ENCODE results near the gene FBXW11. TPM values are rescaled to one million over a fixed set of nuclear protein-coding genes. Genes with fewer than 3 reads are reported as not detected.
A peak's percentile ranks its signal among the peaks of the same experiment; 100 is the strongest.

Gene FBXW11
- total RNA-seq, 1 experiment from 2014 or later: 46.3 TPM

- peaks cover 27% of the 10 kb centered on the region for H3K4me1 Mint-ChIP-seq (ENCODE audit: low read depth, unreplicated experiment)
- H3K4me3 Mint-ChIP-seq (ENCODE audit: unreplicated experiment): peak overlapping the region; percentile 6
- no peaks in the 10 kb centered on the region for H3K36me3 Mint-ChIP-seq (ENCODE audit: insufficient read depth, unreplicated experiment)
- H3K36me3 ChIP-seq (ENCODE audit: control insufficient read depth, insufficient read depth, low read length): no peaks in the 10 kb centered on the region
- ChIA-PET CTCF (interaction anchor here (1.1 kb wide), 2 partner anchors 8 to 53 kb away, joined by 4 read pairs; partner anchors contain the start of gene FBXW11), POLR2A (no interaction called here)
- H3K4me1 ChIP-seq: peaks cover 38% of the 10 kb centered on the region
- H3K27me3 ChIP-seq (replicated peaks; ENCODE audit: control insufficient read depth, insufficient read depth, low read length): no peaks in the 10 kb centered on the region
- BruUV-seq (replicated peaks): no TSS peak
- no peaks in the 10 kb centered on the region for H3K27me3 Mint-ChIP-seq (ENCODE audit: insufficient read depth, unreplicated experiment)
- peak in 1 of 2 experiments; percentile 43 for DNase-seq
- intact Hi-C loops (cut with micrococcal nuclease; ENCODE audit: unreplicated experiment): no loop called here
- peak overlapping the region; percentile 57 for H3K27ac Mint-ChIP-seq (ENCODE audit: unreplicated experiment)
- no peaks in the 10 kb centered on the region for H3K9me3 ChIP-seq
- TF ChIP-seq CTCF (IDR thresholded peaks at IDR 0.05; ENCODE audit: insufficient read depth in 1 of 2, low read depth in 1 of 2, low read length in 1 of 2, severe bottlenecking in 1 of 2, unreplicated experiment in 1 of 2): no peak
- H3K9me3 Mint-ChIP-seq (ENCODE audit: unreplicated experiment): no peaks in the 10 kb centered on the region
- H3K4me3 ChIP-seq (ENCODE audit: low read depth, low read length): no peak overlapping the region
These were observed 52.4 kb downstream of the FBXW11 start for GRCh38 chr5:171953860-171954701.

GRCh38 chr5:171952021-171952420, 54.4 kb downstream of the FBXW11 start:
- CTCF ChIA-PET: no interaction called here
- H3K4me3 Mint-ChIP-seq (ENCODE audit: unreplicated experiment): no peak overlapping the region
- Histone ChIP-seq H3K36me3 (ENCODE audit: control insufficient read depth, insufficient read depth, low read length) (no peaks in the 10 kb centered on the region), H3K4me3 (ENCODE audit: low read depth, low read length) (no peak overlapping the region), H3K4me1 (peaks cover 29% of the 10 kb centered on the region), H3K27me3 (replicated peaks; ENCODE audit: control insufficient read depth, insufficient read depth, low read length) (no peaks in the 10 kb centered on the region), H3K9me3 (no peaks in the 10 kb centered on the region)
- BruUV-seq (replicated peaks): no TSS peak
- H3K4me1 Mint-ChIP-seq (ENCODE audit: low read depth, unreplicated experiment): peaks cover 27% of the 10 kb centered on the region
- POLR2A ChIA-PET: no interaction called here
- H3K36me3 Mint-ChIP-seq (ENCODE audit: insufficient read depth, unreplicated experiment): no peaks in the 10 kb centered on the region
- H3K27ac Mint-ChIP-seq (ENCODE audit: unreplicated experiment): no peak overlapping the region
- no peaks in the 10 kb centered on the region for H3K27me3 Mint-ChIP-seq (ENCODE audit: insufficient read depth, unreplicated experiment)
- H3K9me3 Mint-ChIP-seq (ENCODE audit: unreplicated experiment): no peaks in the 10 kb centered on the region
- no peak for DNase-seq
- TF ChIP-seq CTCF (IDR thresholded peaks at IDR 0.05; ENCODE audit: insufficient read depth in 1 of 2, low read depth in 1 of 2, low read length in 1 of 2, severe bottlenecking in 1 of 2, unreplicated experiment in 1 of 2): no peak
- intact Hi-C loops (cut with micrococcal nuclease; ENCODE audit: unreplicated experiment): no loop called here

- no peaks in the 10 kb centered on the region for H3K36me3 ChIP-seq (ENCODE audit: control insufficient read depth, insufficient read depth, low read length)
These were observed 55.2 kb downstream of the FBXW11 start for GRCh38 chr5:171951218-171951617.

More at GRCh38 chr5:171951218-171951617, 55.2 kb downstream of the FBXW11 start:
- Histone ChIP-seq H3K9me3 (no peaks in the 10 kb centered on the region), H3K4me3 (ENCODE audit: low read depth, low read length) (no peak overlapping the region), H3K4me1 (peaks cover 33% of the 10 kb centered on the region), H3K27me3 (replicated peaks; ENCODE audit: control insufficient read depth, insufficient read depth, low read length) (no peaks in the 10 kb centered on the region)
- H3K4me3 Mint-ChIP-seq (ENCODE audit: unreplicated experiment): no peak overlapping the region
- H3K9me3 Mint-ChIP-seq (ENCODE audit: unreplicated experiment): no peaks in the 10 kb centered on the region
- BruUV-seq (replicated peaks): no TSS peak
- ChIA-PET CTCF (no interaction called here), POLR2A (no interaction called here)
- intact Hi-C loops (cut with micrococcal nuclease; ENCODE audit: unreplicated experiment): no loop called here
- DNase-seq: no peak
- peaks cover 28% of the 10 kb centered on the region for H3K4me1 Mint-ChIP-seq (ENCODE audit: low read depth, unreplicated experiment)
- H3K27ac Mint-ChIP-seq (ENCODE audit: unreplicated experiment): no peak overlapping the region
- TF ChIP-seq CTCF (IDR thresholded peaks at IDR 0.05; ENCODE audit: insufficient read depth in 1 of 2, low read depth in 1 of 2, low read length in 1 of 2, severe bottlenecking in 1 of 2, unreplicated experiment in 1 of 2): no peak
- H3K36me3 Mint-ChIP-seq (ENCODE audit: insufficient read depth, unreplicated experiment): no peaks in the 10 kb centered on the region
- H3K27me3 Mint-ChIP-seq (ENCODE audit: insufficient read depth, unreplicated experiment): no peaks in the 10 kb centered on the region
